Measurements from ENCODE around the gene NIN. TPM values are rescaled to one million over a fixed set of nuclear protein-coding genes. Genes with fewer than 3 reads are reported as not detected.

NIN gene
- total RNA-seq, 1 experiment from 2014 or later: 16.9 TPM

DNA sequence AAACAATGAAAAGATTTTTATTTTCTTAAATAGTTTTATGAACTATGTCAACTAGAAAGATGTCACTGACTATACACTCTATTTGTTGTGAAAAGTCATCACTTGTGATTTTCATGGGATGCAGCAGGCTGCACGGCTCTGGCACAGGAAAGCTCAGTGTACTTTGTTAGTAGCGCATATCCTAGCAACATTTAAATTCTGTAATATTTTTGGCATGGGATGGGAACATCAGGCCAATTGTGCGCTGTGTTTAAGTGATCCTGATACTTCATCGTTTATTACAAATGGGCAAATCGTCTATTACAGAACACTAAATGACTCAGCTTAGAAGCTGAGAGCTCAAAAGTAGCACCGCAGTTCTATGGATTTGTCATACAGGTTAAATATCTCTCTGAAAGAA lies 102.1 kb downstream of the NIN start:
- no peaks in the 10 kb centered on the region for H3K4me1 ChIP-seq
- Mint-ChIP-seq H3K36me3 (ENCODE audit: insufficient read depth, unreplicated experiment) (no peaks in the 10 kb centered on the region), H3K27me3 (ENCODE audit: insufficient read depth, unreplicated experiment) (no peaks in the 10 kb centered on the region), H3K27ac (ENCODE audit: unreplicated experiment) (no peak overlapping the region), H3K4me1 (ENCODE audit: low read depth, unreplicated experiment) (no peaks in the 10 kb centered on the region), H3K4me3 (ENCODE audit: unreplicated experiment) (no peak overlapping the region), H3K9me3 (ENCODE audit: unreplicated experiment) (no peaks in the 10 kb centered on the region)
- no TSS peak for BruUV-seq (replicated peaks)
- no peaks in the 10 kb centered on the region for H3K27me3 ChIP-seq (replicated peaks; ENCODE audit: control insufficient read depth, insufficient read depth, low read length)
- TF ChIP-seq, protein P1, sequence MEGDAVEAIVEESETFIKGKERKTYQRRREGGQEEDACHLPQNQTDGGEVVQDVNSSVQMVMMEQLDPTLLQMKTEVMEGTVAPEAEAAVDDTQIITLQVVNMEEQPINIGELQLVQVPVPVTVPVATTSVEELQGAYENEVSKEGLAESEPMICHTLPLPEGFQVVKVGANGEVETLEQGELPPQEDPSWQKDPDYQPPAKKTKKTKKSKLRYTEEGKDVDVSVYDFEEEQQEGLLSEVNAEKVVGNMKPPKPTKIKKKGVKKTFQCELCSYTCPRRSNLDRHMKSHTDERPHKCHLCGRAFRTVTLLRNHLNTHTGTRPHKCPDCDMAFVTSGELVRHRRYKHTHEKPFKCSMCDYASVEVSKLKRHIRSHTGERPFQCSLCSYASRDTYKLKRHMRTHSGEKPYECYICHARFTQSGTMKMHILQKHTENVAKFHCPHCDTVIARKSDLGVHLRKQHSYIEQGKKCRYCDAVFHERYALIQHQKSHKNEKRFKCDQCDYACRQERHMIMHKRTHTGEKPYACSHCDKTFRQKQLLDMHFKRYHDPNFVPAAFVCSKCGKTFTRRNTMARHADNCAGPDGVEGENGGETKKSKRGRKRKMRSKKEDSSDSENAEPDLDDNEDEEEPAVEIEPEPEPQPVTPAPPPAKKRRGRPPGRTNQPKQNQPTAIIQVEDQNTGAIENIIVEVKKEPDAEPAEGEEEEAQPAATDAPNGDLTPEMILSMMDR (IDR thresholded peaks at IDR 0.05; ENCODE audit: insufficient read depth in 1 of 2, low read depth in 1 of 2, low read length in 1 of 2, severe bottlenecking in 1 of 2, unreplicated experiment in 1 of 2): no peak
- DNase-seq: no peak
- H3K36me3 ChIP-seq (ENCODE audit: control insufficient read depth, insufficient read depth, low read length): no peaks in the 10 kb centered on the region
- no peak overlapping the region for H3K4me3 ChIP-seq (ENCODE audit: low read depth, low read length)
- ChIA-PET POLR2A (no interaction called here), CTCF (interaction anchor here (0.6 kb wide), 1 partner anchor 112 kb away, joined by 3 read pairs; no protein-coding TSS in a partner anchor)
- no peaks in the 10 kb centered on the region for H3K9me3 ChIP-seq
- intact Hi-C loops (cut with micrococcal nuclease; ENCODE audit: unreplicated experiment): no loop called here

DNA sequence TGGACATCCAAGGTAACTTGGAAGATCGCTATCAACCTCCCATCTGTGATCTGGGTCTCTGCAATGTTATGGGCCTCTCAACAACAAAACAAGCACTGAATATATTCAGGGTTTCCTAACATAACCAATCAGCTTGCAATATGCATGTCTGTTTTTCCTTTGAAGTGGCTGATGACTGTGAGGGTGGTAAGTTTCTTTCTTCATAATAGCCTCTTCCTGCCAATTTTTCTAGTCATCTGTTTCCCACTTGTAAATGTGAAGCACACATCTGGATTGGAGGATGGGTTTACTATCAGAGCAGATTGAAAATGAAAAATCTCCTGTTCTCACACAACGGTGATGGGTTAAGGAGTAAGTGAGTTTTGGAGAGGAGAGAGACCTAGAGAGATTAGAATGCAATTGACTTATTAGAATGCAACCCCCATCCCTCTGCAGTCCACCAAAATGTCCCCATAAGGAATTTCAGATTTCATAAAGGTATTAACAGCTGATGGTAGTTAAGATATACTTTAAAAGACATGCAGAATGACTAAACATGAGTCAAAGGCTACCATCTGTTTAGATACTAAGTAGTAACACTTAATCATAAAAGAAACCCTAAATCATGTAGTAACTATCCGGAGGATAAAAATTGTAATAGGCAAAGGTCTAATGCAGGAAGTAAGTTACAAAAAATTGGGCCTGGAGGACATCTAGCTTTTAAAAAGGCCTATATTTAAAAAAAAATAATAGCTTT lies 104.4 kb downstream of the NIN start:
- Histone ChIP-seq H3K4me1 (no peaks in the 10 kb centered on the region), H3K27me3 (replicated peaks; ENCODE audit: control insufficient read depth, insufficient read depth, low read length) (no peaks in the 10 kb centered on the region), H3K36me3 (ENCODE audit: control insufficient read depth, insufficient read depth, low read length) (no peaks in the 10 kb centered on the region), H3K4me3 (ENCODE audit: low read depth, low read length) (no peak overlapping the region), H3K9me3 (no peaks in the 10 kb centered on the region)
- BruUV-seq (replicated peaks): no TSS peak
- POLR2A ChIA-PET: no interaction called here
- Mint-ChIP-seq H3K4me1 (ENCODE audit: low read depth, unreplicated experiment) (no peaks in the 10 kb centered on the region), H3K27ac (ENCODE audit: unreplicated experiment) (no peak overlapping the region), H3K27me3 (ENCODE audit: insufficient read depth, unreplicated experiment) (no peaks in the 10 kb centered on the region), H3K36me3 (ENCODE audit: insufficient read depth, unreplicated experiment) (no peaks in the 10 kb centered on the region), H3K9me3 (ENCODE audit: unreplicated experiment) (no peaks in the 10 kb centered on the region), H3K4me3 (ENCODE audit: unreplicated experiment) (no peak overlapping the region)
- CTCF ChIA-PET: no interaction called here
- no peak for DNase-seq
- intact Hi-C loops (cut with micrococcal nuclease; ENCODE audit: unreplicated experiment): no loop called here
- TF ChIP-seq, protein P1 (IDR thresholded peaks at IDR 0.05; ENCODE audit: insufficient read depth in 1 of 2, low read depth in 1 of 2, low read length in 1 of 2, severe bottlenecking in 1 of 2, unreplicated experiment in 1 of 2): no peak

DNA sequence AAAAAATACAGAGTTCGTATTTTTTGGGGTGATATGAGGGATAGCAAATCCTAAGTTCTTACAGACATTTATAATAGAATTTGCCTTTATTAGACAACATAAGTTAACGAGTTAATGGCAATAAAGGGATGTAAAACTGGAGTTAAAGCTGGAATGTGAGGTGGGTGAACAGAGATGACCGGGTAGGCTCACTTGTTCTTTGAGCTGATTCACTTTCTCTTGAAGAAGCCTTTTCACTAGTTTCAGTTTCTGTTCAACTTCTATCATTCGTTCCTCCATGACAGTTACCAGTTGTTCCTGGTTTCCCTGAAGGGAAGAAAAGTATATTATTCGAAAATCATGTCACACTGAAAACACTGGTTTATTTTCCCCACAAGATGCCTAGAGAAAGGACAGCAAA lies 105.2 kb downstream of the NIN start:
- CTCF ChIA-PET: no interaction called here

More for the DNA sequence above, 105.2 kb downstream of the NIN start:
- intact Hi-C loops (cut with micrococcal nuclease; ENCODE audit: unreplicated experiment): no loop called here
- no peaks in the 10 kb centered on the region for H3K36me3 Mint-ChIP-seq (ENCODE audit: insufficient read depth, unreplicated experiment)
- BruUV-seq (replicated peaks): no TSS peak
- H3K27ac Mint-ChIP-seq (ENCODE audit: unreplicated experiment): no peak overlapping the region
- TF ChIP-seq, protein P1 (IDR thresholded peaks at IDR 0.05; ENCODE audit: insufficient read depth in 1 of 2, low read depth in 1 of 2, low read length in 1 of 2, severe bottlenecking in 1 of 2, unreplicated experiment in 1 of 2): no peak
- H3K4me1 ChIP-seq: no peaks in the 10 kb centered on the region
- no peaks in the 10 kb centered on the region for H3K9me3 Mint-ChIP-seq (ENCODE audit: unreplicated experiment)
- H3K36me3 ChIP-seq (ENCODE audit: control insufficient read depth, insufficient read depth, low read length): no peaks in the 10 kb centered on the region
- no peaks in the 10 kb centered on the region for H3K4me1 Mint-ChIP-seq (ENCODE audit: low read depth, unreplicated experiment)
- POLR2A ChIA-PET: no interaction called here
- H3K4me3 Mint-ChIP-seq (ENCODE audit: unreplicated experiment): no peak overlapping the region
- H3K27me3 ChIP-seq (replicated peaks; ENCODE audit: control insufficient read depth, insufficient read depth, low read length): no peaks in the 10 kb centered on the region
- H3K4me3 ChIP-seq (ENCODE audit: low read depth, low read length): no peak overlapping the region
- no peaks in the 10 kb centered on the region for H3K27me3 Mint-ChIP-seq (ENCODE audit: insufficient read depth, unreplicated experiment)
- no peak for DNase-seq
- H3K9me3 ChIP-seq: no peaks in the 10 kb centered on the region
